ENCODE measurements around the gene SIRPG.

DNA sequence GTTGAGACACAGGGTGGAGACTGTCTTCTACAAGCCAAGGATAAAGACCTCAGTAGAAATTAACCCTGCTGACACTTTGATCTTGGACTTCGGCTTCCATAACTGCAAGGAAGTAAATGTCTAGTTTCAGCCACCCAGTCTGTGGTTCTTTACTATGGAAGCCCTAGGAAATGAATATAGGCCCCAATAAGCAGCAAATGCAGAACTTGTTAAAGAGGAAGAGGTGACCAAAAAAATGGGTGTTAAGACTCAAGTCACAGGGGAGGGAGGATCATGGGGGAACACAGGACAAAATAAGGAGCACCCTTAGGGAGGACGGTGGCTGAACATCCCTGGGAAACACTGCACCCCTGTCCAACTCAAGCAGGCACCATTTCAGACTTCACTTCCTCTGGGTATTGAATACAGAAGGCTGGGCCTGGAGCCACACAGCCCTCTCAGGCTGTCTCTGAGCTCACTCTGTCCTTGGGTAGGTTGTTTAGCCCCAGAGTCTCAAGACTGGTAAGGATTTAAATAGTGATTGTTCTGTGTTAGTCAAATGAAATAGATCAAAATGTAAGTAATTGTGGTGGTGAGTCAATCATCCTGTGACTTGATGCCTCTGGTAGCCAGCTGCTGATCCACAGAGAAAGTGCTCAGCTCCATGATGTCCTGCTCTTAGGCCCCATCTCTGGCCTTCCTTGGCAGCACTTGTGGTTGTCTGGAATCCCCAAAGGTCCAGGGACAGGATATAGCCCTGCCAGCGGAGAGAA is 69.6 kb downstream of the SIRPG start:
- no peak for TF ChIP-seq POLR2A (IDR thresholded peaks at IDR 0.05; ENCODE audit: low read depth, low read length)
- TF ChIP-seq POLR2AphosphoS5 (IDR thresholded peaks at IDR 0.05; ENCODE audit: low read depth, low read length) = no peak

All from GM12892 (cell line).